HEK293T (cell line): ENCODE results near the gene MME.

Experiments
- BHLHE40 ChIP-seq: fragments of 450-650 bp; IDR thresholded peaks from 2 replicates; pipeline ENCODE4 v1.6.1; 2016; ENCODE audit warnings: mild to moderate bottlenecking, moderate library complexity, borderline replicate concordance
- ELF4 ChIP-seq: fragments of 450-650 bp; IDR thresholded peaks from 2 replicates; pipeline ENCODE4 v1.6.1; 2017; ENCODE audit warnings: antibody characterized with exemption
- FOXA1 ChIP-seq: fragments of 450-650 bp; IDR thresholded peaks from 2 replicates; pipeline ENCODE4 v1.6.1; 2016; ENCODE audit warnings: mild to moderate bottlenecking
- FOXK2 ChIP-seq: fragments of 450-650 bp; IDR thresholded peaks from 2 replicates; pipeline ENCODE4 v1.6.1; 2016; ENCODE audit warnings: mild to moderate bottlenecking
- FOXM1 ChIP-seq: fragments of 450-650 bp; IDR thresholded peaks from 2 replicates; pipeline ENCODE4 v1.6.1; 2017; ENCODE audit warnings: mild to moderate bottlenecking, borderline replicate concordance
- HDGF ChIP-seq: fragments of 450-650 bp; IDR thresholded peaks from 2 replicates; pipeline ENCODE4 v1.6.1; 2017; ENCODE audit warnings: antibody characterized with exemption, borderline replicate concordance
- L3MBTL2 ChIP-seq: fragments of 450-650 bp; conservative IDR thresholded peaks from 2 replicates; pipeline ENCODE4 v1.6.1; 2016; ENCODE audit warnings: mild to moderate bottlenecking
- SP1 ChIP-seq: fragments of 450-650 bp; IDR thresholded peaks from 2 replicates; pipeline ENCODE4 v1.6.1; 2017
- TARDBP ChIP-seq: fragments of 450-650 bp; IDR thresholded peaks from 2 replicates; pipeline ENCODE4 v1.6.1; 2016
- ZNF384 ChIP-seq: fragments of 450-650 bp; IDR thresholded peaks from 2 replicates; pipeline ENCODE4 v1.6.1; 2016
- TF ChIP-seq, protein P1 (sequence below): fragments of 450-650 bp; IDR thresholded peaks from 2 replicates; pipeline ENCODE4 v1.6.1; 2016

- TF ChIP-seq, protein P1, sequence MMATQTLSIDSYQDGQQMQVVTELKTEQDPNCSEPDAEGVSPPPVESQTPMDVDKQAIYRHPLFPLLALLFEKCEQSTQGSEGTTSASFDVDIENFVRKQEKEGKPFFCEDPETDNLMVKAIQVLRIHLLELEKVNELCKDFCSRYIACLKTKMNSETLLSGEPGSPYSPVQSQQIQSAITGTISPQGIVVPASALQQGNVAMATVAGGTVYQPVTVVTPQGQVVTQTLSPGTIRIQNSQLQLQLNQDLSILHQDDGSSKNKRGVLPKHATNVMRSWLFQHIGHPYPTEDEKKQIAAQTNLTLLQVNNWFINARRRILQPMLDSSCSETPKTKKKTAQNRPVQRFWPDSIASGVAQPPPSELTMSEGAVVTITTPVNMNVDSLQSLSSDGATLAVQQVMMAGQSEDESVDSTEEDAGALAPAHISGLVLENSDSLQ = no peak
- TF ChIP-seq BHLHE40 = no peak
- TF ChIP-seq L3MBTL2 = no peak
- TF ChIP-seq FOXA1 = no peak
- no peak for TF ChIP-seq ZNF384
- TF ChIP-seq FOXM1 = no peak
- TF ChIP-seq FOXK2 = no peak
- TF ChIP-seq SP1 = no peak
- no peak for TF ChIP-seq ELF4
- TF ChIP-seq HDGF = no peak
- TF ChIP-seq TARDBP = no peak
These were observed 93.7 kb downstream of the MME start for GRCh38 chr3:155173771-155174170.
